GM12892 (cell line): ENCODE results near the gene TUT1.
A peak's percentile ranks its signal among the peaks of the same experiment; 100 is the strongest.
"Not testable (repeated sequence)": the region's sequence is repeated elsewhere in the genome, so short reads cannot be mapped to it uniquely, and the experiment has no call there.

Source experiments
- DNase-seq: peaks from one replicate; pipeline ENCODE4 v3.0.0; 2011; ENCODE audit not compliant: insufficient read length
- FAIRE-seq: peaks from 2 replicates; lab custom pipeline; 2011; peaks lifted over from hg19 to GRCh38; lab: Jason Lieb, UNC
- POLR2A ChIP-seq: IDR thresholded peaks from 2 replicates; pipeline ENCODE4 v1.6.1; 2011; ENCODE audit warnings: low read depth, low read length, control low read depth
- POLR2AphosphoS5 ChIP-seq: IDR thresholded peaks from 2 replicates; pipeline ENCODE4 v1.6.1; 2011; ENCODE audit warnings: low read depth, low read length, control low read depth
- TAF1 ChIP-seq: IDR thresholded peaks from 2 replicates; pipeline ENCODE4 v1.6.1; 2011; ENCODE audit warnings: low read depth, mild to moderate bottlenecking, control low read depth, low read length, borderline replicate concordance

The TUT1 gene

DNA sequence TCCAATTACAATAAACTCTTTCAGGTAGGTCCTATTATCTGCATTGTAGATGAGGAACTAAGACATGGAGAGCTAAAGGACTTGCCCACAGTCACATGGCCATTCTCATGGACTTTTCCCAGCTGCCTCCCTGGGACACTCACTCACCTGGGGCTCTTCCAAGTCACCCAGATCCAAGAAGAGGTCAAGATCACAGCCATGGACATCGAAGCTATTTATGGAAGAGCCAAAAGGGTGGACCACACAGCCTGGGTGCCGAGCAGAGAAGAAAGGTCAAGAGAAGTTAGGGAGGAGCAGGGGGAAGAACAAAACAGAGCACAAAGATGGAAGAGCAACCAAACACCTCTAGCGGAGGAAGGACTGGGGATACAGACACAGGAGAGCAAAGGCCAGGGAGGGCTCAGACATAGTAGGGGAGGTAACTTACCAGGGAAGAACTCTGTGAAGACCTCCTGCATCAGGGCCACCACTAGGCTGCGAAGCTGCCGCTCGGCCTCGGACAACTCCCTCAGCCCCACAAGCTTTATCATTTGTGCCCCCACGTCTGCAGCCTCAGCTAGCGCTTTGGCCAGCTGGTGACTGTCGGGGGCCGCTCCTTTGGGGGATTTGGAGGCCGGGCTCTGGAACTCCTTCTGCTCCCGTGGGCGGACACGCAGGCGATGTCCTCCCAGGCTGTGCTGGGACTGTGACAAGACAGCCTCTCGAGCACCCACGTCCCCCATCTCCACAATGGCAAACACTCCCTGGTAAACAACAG is 10.2 kb downstream of the TUT1 start:
- no peak for FAIRE-seq
- TF ChIP-seq POLR2A (no peak), POLR2AphosphoS5 (no peak), TAF1 (no peak)
- DNase-seq: no peak

DNA sequence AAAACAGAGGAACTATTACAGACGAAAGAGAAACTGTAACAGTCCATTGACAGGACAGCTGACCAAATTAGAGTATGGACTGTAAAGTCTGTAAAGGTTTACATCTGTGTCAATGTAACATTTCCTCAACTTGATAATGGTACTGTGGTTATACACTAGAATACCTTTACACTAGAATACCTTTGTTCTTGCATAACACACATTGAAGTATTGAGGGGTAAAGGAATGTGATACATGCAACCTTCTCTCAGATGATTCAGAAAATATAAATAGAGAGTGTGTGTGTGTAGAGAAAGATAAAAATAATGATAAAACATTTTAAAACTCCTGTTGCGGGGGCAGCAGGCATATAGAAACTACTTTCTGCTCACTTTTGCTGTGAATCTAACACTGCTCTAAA is 12.1 kb downstream of the TUT1 start:
- no peak for FAIRE-seq
- no peak for TF ChIP-seq TAF1
- TF ChIP-seq POLR2A: no peak
- no peak for TF ChIP-seq POLR2AphosphoS5
- no peak for DNase-seq

DNA sequence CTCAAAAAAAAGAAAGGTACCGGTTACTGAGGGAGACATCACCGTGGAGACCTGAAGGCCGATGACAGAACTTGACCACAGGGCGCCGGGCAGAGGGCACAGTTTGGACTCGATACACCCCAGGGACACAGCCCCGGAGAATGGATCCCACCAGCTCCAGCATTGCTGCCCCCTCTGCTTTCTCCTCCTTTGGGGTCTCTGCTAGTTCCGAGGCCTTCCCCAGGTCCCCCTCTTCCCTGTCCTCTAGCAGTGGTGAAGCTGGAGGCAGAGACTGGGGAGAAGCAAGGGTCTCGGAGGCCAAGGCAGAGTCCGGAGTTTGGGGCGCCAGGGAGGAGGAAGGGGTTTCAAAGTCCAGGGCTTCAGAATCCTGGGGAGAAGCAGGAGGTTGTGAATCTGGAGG is 12.8 kb downstream of the TUT1 start:
- TF ChIP-seq TAF1 (no peak), POLR2AphosphoS5 (no peak), POLR2A (no peak)
- FAIRE-seq: no peak
- no peak for DNase-seq

DNA sequence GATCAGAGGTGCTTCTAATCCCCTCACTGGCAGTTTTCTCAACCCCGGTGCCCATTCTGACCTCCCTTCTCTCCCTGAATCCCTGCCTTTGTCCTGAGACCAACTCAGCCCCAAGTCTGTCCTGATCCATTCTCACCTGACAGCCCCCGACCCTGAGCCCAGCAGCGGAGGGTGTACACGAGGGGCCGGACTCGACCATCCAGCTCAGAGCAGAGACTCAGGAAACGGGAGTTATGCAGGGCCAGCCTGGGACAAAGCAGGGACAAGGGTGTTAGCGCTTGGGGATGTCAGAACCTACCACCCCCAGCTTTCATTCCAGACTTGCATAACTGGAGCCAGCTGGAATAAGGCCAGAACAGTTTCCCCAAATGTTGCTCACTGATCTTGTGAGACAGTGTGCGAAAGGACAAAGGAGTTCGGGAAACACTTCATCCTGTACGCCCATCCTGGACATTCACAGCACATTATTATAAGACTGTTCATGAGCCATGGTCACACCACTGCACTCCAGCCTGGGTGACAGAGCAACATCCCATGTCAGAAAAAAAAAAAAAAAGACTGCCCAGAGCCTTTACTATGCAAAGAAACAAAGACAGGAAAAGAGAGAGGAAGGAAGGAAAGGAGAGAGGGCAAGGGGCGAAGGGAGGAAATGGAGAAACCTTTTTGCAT is 14.1 kb downstream of the TUT1 start:
- TF ChIP-seq POLR2AphosphoS5 (no peak), POLR2A (no peak), TAF1 (no peak)
- DNase-seq (no peak), FAIRE-seq (no peak)

DNA sequence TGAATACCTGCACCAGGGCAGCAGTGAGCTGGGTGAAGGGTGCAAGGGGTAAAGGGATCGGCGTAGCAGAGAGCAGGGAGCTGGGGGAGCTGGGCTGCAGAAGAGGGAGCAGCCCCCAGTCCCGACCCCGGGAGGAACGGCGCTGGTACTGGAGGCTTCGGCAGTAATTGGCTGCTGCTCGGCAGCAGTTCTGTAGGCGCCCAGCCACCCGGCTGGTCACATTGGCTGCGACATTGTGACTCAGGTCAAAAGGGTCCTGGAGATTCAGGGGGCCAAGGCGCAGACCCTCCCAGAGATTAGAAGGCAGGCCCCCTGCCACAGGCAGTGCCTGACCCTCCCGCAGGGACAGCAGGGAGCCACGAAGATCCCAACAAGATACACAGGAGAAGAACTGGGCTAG is 15.5 kb downstream of the TUT1 start:
- TF ChIP-seq POLR2A (no peak), TAF1 (no peak), POLR2AphosphoS5 (no peak)
- no peak for DNase-seq
- FAIRE-seq: no peak

DNA sequence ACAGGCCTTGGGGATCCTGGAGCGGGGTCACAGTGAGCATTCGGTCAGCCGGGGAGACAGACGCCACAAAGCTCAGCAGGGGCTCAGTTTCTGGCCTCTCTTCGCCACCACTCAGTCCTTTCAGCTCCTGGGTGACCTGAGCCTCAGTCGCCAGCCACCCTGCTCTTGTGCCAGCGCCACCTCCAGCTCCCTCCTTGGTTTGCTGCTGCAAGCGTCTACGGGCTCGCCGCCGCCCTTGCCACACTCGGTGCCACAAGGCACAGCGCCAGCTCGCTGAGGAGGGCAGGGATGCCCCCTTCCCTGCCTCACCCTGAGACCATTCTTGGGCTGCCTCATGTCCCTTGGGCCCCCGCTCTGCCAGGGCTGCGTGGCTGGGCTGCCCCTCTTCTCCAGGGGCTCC is 16.2 kb downstream of the TUT1 start:
- TF ChIP-seq POLR2A (no peak), TAF1 (no peak), POLR2AphosphoS5 (no peak)
- FAIRE-seq: no peak
- DNase-seq: no peak

DNA sequence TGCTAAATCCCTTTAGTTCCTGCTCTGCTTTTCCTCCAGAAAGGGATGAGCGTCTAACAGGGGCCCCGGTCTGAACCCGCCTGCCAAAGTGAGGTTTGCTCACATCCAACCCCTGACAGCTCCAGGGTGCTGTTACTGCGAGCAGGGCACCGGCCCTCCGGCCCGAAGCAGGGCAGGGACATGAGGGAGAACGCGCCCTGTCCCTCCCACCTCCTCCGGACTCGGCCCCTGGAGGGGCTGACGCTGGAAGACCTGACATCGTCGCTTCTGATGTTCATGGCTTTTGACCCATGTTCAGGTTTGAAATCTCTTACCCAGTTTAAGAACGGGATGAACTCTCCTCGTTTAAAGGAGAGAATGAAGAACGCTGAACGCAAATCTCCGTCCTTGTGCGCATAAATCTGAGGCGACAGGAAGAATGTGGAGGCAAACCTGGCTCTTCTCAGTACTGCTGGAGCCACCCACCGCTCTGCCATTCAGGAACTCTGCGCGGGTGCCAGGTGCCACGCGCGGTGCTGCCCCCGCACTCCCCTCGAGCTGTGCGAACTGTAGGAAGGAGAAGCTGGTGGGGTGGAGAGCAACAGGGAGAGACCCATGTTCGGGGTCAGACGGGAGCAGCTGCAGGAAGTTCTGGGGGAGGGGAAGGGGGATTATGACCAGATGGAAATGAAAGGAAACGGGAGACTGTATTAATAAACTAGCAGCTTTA is 16.8 kb downstream of the TUT1 start:
- FAIRE-seq: peak; percentile 65
- 0 out of 2 replicates have a peak, but pooled peaks have one; percentile 37 for TF ChIP-seq POLR2AphosphoS5
- TF ChIP-seq POLR2A: peak; percentile 37; the same call in 1 of the 2 replicates
- no peak for TF ChIP-seq TAF1
- DNase-seq: no peak

DNA sequence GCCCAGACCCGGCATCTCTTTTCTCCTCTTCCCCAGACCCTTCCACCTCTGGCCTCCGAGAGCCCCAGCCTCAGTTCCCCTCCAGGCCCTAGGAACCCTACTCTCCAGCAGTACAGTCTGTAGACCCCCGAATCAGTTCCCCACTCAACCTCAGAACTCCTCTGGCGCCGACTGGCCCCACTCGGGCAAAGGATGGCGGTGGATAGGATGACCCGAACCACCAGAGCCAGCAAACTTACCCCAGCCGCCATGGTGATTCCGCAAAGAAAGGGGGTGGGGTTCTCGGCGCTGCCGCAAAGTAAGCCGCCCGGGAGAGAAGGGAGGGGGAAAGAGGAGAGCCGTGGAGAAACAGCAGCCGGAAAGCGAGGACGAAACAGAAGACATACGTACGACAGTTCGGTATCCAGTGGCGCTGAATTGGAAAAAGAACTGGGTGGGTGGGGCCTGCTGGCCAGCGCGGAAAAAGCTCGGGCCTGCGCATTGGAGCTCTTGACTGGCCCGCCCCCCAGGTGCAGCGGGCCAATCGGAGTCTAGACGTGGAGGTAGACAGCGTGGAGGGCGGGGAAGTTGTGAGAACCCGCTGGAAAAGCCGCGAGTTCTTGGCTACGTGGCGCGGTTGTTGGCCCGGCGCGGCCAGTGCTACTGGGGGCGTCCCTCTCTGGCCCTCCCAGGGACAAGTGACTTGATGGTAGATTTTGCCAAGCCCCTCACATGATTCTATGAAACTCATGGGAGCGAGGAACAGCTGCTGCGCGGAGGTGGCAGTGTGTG is 17.5 kb downstream of the TUT1 start, which contains the start of gene EEF1G:
Gene EEF1G (minus strand): TSS at position 300 of the 771 bp plus-strand sequence. CDS start 49 bp downstream, at position 251.
- DNase-seq (peak; percentile 97), FAIRE-seq (peak; percentile 99)
- TF ChIP-seq POLR2AphosphoS5 (peak; percentile 87), TAF1 (peak; percentile 99), POLR2A (peak; percentile 91)

DNA sequence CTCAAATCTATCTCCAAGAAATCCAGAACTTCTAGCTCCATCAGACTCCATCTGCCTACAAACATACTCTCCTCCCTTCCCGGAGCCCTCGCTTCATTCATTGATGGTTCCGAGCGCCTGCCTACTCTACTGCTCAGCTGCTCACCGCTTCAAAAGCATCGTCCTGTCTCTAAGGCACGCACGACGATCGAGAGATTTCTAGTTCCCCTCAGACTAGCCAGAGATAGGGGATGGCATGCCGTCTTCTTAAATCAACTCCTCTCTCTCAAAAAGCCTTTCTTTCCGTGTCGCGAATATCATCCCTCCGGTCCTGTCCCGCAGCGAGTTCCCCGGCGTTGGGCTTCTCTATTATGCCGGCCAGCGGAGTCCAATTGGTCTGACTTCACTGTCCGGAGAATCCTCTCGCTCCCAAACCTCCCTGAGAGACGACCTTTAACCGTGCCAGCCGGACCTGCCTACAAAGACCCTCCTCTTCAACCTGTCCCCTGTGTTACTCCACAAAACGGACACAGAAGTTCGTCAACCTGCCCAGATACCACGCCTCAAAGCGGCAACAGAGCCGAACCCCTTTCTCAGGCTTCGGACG is 18.2 kb downstream of the TUT1 start:
- FAIRE-seq: peak; percentile 36
- TF ChIP-seq TAF1: no peak
- no peak for DNase-seq

DNA sequence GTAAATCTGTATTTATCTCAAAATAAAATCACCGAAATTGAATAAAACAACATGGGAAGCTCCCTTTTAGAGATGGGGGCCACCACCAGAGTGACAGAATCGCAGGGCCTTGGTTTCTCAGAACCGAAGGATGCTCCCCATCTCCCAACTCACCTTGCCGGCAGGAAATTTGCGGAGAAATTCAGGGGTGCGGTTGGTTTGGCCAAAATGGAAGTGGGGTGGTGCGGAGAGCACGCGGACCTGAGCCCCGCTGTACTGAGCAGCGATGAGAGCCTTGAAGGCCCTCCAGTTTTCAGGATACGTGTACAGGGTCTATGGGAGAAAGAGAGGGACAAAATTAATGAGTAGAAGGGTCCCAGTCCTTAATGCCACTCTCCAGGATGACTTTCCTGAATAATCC is 18.9 kb downstream of the TUT1 start:
- FAIRE-seq (no peak), DNase-seq (no peak)
- no peak for TF ChIP-seq POLR2A
- no peak for TF ChIP-seq TAF1
- no peak for TF ChIP-seq POLR2AphosphoS5

DNA sequence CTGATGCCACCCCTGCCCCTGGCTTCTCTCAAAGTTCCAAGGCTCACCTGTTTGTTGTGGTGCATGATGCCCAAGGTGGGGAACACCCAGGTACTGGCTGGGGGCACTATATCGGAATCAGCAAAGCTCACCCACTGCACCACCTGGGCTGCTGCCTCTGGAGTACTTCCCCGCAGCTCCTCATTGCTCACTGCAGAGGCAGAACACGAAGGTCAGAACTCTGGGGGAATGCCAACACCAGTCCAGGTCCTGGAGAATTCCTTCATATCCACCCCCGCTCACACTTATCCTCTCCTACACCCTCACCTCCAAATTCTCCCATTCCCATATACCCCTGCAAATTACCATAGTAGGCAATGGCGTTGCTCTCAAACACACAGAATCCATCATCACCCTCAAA is 19.8 kb downstream of the TUT1 start:
- DNase-seq, FAIRE-seq: not testable (repeated sequence)

DNA sequence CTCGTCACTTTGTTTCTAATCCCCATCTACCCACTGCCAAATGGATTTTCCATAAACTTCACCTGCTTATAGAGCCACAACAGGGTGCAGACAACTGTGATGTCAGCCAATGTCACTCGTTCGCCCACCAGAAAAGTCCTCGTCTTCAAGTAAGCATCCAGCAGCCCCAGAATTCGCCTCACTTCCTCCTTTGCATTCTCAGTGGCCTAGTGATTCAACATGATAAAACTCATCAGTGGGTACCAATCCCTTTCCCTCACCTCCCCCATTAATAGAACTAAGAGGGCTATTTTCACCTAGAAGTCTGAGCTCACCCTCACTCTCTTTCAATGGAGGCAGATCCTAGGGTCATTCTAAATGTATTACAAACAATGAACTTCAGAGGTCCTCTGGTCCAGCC is 20.4 kb downstream of the TUT1 start:
- DNase-seq: not testable (repeated sequence)
- FAIRE-seq: peak; percentile 53
